ENCODE data around the gene TLR6.
A peak's percentile ranks its signal among the peaks of the same experiment; 100 is the strongest.
"Not testable (repeated sequence)": the region's sequence is repeated elsewhere in the genome, so short reads cannot be mapped to it uniquely, and the experiment has no call there.

TLR6 gene

GRCh38 chr4:38782452-38783108, 74.0 kb downstream of the TLR6 start, which contains the start of gene TLR10:
Gene TLR10, minus strand, starts transcription at chr4:38782990. Its CDS starts 7,400 bp downstream, at chr4:38775590.
- FAIRE-seq = peak; percentile 77

GRCh38 chr4:38781854-38782261, 74.8 kb downstream of the TLR6 start:
- no peak for FAIRE-seq

- no peak for FAIRE-seq
Observed at GRCh38 chr4:38780833-38781484, 75.7 kb downstream of the TLR6 start.

- FAIRE-seq = no peak
Observed at GRCh38 chr4:38779790-38780189, 76.8 kb downstream of the TLR6 start.

GRCh38 chr4:38777925-38778324, 78.7 kb downstream of the TLR6 start:
- FAIRE-seq = not testable (repeated sequence)

GRCh38 chr4:38775326-38775725, 81.3 kb downstream of the TLR6 start:
- no peak for FAIRE-seq

- no peak for FAIRE-seq
Observed at GRCh38 chr4:38774181-38774955, 82.2 kb downstream of the TLR6 start.
